HG03108 (cell line): Measurements from ENCODE around the gene TMEM201.
"Not testable (repeated sequence)": the region's sequence is repeated elsewhere in the genome, so short reads cannot be mapped to it uniquely, and the experiment has no call there.

Experiments
- ATAC-seq: cut with Tn5 transposase; IDR thresholded peaks from one replicate; pipeline ENCODE4 v1.9.1; 2021; ENCODE audit warnings: moderate library complexity; ENCODE audit not compliant: unreplicated experiment

TMEM201 gene, protein sequence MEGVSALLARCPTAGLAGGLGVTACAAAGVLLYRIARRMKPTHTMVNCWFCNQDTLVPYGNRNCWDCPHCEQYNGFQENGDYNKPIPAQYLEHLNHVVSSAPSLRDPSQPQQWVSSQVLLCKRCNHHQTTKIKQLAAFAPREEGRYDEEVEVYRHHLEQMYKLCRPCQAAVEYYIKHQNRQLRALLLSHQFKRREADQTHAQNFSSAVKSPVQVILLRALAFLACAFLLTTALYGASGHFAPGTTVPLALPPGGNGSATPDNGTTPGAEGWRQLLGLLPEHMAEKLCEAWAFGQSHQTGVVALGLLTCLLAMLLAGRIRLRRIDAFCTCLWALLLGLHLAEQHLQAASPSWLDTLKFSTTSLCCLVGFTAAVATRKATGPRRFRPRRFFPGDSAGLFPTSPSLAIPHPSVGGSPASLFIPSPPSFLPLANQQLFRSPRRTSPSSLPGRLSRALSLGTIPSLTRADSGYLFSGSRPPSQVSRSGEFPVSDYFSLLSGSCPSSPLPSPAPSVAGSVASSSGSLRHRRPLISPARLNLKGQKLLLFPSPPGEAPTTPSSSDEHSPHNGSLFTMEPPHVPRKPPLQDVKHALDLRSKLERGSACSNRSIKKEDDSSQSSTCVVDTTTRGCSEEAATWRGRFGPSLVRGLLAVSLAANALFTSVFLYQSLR

DNA sequence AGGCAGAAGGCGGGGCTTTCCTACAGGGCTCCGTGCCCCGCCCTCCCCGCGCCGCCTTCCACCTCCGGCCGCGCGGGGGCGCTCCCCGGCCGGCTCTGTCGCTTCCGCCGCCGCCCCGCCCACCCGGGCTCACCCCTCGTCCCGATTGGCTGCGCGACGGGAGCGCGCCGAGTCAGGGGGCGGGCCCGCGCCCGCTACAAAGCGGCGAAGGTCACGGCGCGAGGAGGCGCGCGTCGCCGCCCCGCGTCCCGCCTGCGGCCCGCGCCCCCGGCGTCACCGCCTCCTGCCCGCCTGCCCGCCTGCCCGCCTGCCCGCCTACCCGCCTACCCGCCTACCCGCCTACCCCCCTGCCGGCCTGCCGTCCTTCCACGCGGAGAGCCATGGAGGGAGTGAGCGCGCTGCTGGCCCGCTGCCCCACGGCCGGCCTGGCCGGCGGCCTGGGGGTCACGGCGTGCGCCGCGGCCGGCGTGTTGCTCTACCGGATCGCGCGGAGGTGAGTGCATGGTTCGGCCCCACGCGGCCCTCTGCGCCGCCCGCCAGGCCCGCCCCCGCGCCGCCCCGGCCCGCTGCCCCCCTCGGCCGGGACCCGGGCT lies at the start of gene TMEM201:
Gene TMEM201 (plus strand): TSS at position 361 of the 593 bp plus-strand sequence. CDS start 20 bp downstream, at position 381.
- ATAC-seq, result peak; percentile 71

- peak; percentile 96 for ATAC-seq
These were observed 49.4 kb upstream of the TMEM201 start, which contains the start of gene SLC25A33 for GRCh38 chr1:9539165-9539828. SLC25A33 (plus strand) TSS chr1:9539465; CDS start chr1:9539692, 227 bp downstream.

GRCh38 chr1:9539829-9540550 lies 48.7 kb upstream of the TMEM201 start:
- peak; percentile 25 for ATAC-seq

GRCh38 chr1:9542430-9542829 lies 46.3 kb upstream of the TMEM201 start:
- no peak for ATAC-seq

DNA sequence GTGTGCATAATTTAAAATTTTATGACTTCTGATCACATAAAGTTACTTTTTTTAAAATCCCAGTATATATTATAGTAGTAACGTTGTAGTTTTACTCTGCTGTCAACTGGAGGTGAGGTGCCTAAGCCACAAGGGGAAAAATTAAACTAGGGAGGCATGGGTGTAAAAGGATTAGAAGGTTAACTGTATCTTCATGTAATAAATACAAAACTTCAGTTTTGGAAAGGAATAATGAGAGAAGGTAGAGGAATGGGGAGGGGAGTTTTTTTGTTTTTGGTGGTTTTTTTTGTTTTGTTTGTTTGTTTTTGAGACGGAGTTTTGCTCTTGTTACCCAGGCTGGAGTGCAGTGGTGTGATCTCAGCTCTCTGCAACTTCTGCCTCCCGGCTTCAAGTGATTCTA lies 43.8 kb upstream of the TMEM201 start:
- no peak for ATAC-seq

- no peak for ATAC-seq
These were observed 38.7 kb upstream of the TMEM201 start for GRCh38 chr1:9549955-9550546.

GRCh38 chr1:9551984-9552383 lies 36.7 kb upstream of the TMEM201 start:
- no peak for ATAC-seq

DNA sequence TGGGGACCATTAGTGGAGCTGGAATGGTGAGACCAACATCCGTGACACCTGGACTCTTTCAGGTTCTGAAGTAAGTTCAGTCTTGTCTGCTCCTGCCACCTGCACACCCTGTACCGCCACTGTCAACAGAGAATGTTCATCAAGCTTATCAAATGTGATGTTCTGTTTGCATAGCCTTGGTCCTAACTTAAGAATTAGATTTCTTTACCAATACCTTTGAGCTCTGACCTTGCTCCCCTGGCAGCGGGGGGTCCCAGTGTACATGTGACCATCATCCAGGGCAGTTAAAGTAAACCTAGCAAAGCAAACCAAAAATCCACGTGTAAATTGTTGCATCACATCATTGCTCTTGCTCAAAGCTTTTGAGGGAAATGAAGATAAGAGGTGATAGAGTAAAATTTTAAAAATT lies 35.0 kb upstream of the TMEM201 start:
- ATAC-seq, result no peak

DNA sequence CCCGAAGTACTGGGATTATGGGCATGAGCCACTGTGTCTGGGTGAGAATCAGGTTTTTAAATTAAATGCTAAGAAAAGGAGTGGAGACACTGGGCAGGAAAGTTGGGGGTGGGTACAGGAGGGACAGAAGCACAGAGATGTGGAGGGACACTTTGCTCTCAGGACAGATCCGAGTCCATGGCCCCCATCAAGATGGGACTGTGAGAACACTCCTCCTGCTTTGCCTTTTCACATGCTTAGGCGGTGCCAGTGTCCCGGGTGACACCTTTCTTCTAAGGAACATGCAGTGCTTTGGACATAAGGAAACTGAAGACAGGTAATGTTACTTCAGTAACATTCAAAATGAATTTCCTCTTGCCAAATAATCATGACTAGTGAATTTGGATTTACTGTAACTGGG lies 32.8 kb upstream of the TMEM201 start:
- ATAC-seq, result no peak

DNA sequence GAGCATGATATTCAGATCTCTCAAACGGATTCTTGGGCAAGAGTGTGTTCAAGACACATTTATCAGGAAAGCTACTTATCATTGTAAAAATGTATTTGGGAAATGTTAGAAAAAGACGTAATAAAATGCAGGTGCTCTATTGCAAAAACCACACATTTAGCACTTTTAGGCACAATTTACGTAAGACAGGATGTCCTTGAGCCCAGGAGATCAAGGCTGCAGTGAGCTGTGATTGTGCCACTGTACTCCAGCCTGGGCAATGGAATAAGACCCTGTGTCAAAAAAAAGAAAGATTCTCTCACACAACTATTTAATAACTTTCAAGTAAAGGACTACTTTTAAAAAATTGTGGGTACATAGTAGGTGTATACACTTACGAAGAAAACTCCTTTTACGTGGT lies 31.1 kb upstream of the TMEM201 start:
- no peak for ATAC-seq

DNA sequence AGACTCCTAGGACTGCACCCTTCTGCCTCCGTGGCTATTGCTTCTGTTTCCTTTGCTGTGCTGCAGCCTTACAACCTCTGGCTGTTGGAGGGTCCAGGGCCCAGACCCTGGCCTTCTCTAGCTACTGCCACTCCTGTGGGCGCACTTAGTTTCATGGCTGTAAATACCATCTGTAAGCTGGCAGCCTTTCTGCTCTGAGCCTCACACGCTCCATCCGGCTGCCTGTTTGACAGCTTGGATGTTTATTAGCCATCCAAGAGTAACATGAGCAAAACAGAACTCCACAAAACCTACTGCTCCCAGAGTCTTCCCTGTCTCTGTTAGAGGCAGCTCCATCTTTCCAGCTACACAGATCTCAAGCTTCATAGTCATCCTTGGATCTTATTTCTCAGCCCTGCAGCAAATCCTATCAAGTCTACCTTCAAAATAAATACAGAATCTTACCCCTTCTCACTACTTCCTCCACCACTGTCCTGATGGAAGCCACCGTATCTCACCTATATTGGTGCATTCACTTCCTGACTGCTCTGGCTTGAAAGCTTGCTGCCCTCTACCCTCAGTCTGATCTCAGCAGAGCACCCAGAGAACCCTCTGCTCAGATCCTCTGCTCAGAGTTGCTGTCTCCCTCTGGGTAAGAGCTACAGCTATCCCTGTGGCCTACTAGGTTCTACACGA lies 30.3 kb upstream of the TMEM201 start:
- ATAC-seq, result no peak

DNA sequence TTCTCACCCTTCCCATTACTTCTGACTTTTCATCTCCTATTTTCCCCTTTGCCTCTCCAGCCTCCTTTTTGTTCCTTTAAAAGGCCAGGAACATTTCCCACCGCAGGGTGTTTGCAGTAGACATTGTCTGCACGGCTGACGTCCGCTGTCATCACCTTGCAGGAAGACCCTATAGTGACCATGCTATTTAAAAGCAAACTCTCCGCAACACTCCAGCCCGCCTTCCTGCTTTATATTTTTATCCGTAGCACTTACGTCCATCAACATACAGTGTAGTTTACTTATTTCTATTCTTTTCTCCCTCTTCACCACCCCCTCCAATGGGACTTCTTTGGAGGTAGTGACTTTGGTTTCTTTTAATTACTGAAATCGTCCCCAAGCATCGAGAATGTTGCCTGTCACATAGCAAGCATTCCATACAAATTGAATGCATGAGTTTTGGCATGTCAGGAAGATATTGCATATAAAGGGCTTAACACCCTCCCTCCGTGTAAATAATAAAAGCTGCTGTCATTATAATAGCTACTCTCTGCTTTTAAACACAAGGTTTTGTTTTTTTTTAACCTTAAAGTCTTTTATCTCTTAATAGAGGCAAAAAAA lies 29.7 kb upstream of the TMEM201 start:
- no peak for ATAC-seq

- no peak for ATAC-seq
These were observed 29.0 kb upstream of the TMEM201 start for GRCh38 chr1:9559673-9560072.

DNA sequence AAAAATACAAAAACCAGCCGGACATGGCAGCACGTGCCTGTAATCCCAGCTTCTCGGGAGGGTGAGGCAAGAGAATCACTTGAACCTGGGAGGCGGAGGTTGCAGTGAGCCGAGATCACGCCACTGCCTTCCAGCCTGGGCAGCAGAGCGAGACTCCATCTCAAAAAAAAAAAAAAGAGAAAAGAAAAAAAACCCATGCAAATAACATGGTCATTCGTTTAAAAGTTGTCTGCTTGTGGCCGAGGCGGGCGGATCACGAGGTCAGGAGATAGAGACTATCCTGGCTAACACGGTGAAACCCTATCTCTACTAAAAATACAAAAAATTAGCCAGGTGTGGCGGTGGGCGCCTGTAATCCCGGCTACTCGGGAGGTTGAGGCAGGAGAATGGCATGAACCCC lies 28.6 kb upstream of the TMEM201 start:
- ATAC-seq, result not testable (repeated sequence)

GRCh38 chr1:9561429-9561828 lies 27.3 kb upstream of the TMEM201 start:
- no peak for ATAC-seq

GRCh38 chr1:9569267-9569666 lies 19.4 kb upstream of the TMEM201 start:
- ATAC-seq, result no peak

GRCh38 chr1:9570886-9571529 lies 17.7 kb upstream of the TMEM201 start:
- ATAC-seq, result not testable (repeated sequence)

DNA sequence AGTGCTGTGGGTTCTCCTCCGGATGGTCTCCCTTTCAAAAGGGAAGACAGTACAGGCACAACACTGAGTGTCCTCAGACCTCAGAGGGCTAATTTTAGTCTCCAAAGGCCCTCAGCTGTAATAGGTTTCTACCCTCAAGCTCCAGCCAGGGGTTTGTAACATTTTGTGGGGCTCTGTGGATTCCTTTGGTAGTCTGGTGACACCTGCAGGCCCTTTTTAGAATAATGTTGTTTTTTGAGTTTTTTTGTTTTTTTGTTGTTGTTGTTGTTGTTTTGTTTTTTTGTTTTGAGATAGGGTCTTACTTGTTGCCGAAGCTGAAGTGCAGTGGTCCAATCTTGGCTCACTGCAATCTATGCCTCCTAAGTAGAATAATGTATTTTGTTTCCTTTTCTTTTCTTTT lies 15.0 kb upstream of the TMEM201 start:
- no peak for ATAC-seq

- ATAC-seq, result no peak
These were observed 13.2 kb upstream of the TMEM201 start for GRCh38 chr1:9575486-9575885.
